HG03457 (cell line): ENCODE measurements around the gene CROCC.

ENCODE experiments used
- ATAC-seq: cut with Tn5 transposase; IDR thresholded peaks from one replicate; pipeline ENCODE4 v1.9.1; 2021; ENCODE audit warnings: moderate number of reproducible peaks; ENCODE audit not compliant: unreplicated experiment

CROCC gene

DNA sequence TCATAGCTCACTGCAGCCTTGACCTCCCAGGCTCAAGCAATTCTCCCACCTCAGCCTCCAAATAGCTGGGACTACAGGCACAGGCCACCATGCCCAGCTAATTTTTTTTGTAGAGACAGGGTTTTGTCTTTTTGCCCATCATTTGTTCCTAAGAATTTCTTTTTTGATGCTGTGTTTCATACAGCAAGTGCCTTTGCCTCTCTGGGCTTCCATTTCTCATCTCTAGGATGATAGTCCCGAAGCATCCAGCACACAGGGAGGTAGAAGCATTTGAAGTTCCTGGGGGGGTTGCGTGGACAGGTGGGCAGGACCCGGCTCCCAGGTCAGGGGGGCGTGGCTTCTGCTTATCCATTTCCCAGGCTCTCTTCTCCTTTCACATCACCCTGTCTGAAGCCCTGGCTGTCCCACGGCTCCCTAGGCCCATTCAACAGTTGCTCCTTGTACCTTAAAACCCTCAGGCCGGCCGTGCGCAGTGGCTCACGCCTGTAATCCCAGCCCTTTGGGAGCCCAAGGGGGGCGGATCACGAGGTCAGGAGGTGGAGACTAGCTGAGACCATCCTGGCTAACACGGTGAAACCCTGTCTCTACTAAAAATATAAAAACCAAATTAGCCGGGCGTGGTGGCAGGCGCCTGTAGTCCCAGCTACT, 86.6 kb downstream of the CROCC start:
- no peak for ATAC-seq

- no peak for ATAC-seq
These were observed 88.0 kb downstream of the CROCC start for GRCh38 chr1:17009706-17010105.

DNA sequence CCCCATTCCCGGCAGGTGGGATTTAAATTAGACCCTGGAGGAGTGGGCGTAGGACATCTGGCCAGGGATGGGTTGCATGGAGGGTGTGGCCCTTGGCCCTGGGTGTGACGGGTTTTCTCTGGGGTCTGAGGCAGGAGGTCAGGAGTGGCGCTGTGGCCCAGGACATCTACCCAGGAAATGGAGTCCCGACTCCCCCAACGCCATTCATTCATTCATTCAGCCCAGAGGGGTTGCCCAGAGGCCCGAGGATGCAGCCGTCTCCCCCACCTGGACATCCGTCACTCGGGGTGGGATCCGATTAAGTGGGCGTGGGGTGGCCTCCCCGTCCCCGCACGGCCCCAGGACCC, 89.3 kb downstream of the CROCC start:
- no peak for ATAC-seq

DNA sequence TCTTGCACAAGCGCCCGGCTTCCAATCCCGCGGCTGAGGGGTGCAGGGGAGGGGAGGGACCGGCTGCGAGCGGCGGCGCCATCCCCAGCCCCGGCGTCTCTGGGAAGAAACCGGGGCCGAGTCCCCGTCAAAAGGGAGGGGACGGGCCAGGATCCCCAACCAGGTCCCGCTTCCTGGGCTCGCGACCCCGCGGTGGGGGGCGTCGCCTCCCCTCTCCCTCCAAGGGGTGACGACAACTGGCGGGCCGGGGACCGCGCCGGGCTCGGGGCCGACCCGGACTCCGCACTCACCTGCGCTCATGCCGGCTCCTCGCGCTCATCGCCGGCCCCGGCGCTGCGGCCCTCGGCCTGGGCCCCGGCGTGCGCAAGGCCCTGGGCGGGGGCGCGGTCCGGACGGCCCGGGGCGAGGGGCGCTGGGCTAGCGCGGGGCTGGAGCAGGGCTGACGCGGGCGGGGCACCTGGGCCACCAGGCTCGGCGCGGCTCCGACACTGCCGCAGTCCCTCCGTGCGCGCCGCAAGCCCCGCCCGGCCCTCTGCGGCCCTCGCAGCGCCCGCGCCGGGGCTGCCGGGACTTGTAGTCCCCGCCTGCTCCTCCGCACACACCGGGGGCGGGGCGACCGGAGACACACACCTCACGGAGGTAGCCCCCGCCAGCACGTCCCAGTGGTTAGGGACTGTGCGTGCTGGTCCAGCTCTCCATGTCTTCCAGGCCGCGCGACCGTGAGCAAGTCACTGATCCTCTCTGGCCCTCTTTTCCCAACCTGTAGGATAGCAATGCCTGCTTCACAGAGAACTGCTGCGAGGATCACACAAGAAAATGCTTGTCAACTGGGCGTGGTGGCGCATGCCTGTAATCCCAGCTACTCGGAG, 89.9 kb downstream of the CROCC start, which contains the start of gene ATP13A2:
ATP13A2 (minus strand) TSS at position 490 of the 869 bp plus-strand sequence; CDS start at position 300, 190 bp downstream.
- ATAC-seq, result peak; percentile 73

DNA sequence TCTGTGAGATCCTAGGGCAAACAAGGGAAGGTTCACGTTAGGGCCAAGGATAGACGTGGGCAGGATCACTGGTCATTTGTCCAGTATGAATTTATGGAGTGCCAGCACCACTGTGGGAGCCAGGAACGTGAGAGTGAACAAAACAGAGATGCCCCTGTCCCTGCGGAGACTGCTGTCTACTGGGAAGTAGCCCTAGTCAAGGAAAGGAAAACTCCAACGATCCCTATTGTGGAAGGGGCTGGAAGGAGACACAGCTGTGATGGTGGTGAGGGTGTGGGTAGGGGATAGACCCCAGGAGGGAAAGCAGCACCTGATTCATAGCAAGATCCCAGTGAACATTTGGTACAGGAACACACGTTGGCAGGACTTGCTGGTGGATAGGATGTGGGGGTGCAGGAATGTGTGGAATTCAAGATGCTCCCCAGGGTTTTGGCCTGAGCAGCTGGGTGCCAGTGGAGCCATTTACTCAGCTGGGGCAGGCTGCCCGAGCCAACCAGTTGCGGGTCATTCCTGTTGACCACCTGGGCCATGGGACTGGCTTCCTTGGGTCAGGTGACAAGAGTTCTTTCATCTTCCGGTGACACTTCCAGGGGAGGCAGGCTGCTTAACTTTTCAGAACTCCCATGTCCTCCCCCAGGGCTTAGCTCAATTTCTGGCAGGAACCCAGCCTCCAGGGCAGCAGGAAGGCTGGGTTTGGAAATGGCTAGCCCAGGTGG, 91.2 kb downstream of the CROCC start:
- ATAC-seq, result no peak

- ATAC-seq, result no peak
These were observed 92.0 kb downstream of the CROCC start for GRCh38 chr1:17013491-17014320.

DNA sequence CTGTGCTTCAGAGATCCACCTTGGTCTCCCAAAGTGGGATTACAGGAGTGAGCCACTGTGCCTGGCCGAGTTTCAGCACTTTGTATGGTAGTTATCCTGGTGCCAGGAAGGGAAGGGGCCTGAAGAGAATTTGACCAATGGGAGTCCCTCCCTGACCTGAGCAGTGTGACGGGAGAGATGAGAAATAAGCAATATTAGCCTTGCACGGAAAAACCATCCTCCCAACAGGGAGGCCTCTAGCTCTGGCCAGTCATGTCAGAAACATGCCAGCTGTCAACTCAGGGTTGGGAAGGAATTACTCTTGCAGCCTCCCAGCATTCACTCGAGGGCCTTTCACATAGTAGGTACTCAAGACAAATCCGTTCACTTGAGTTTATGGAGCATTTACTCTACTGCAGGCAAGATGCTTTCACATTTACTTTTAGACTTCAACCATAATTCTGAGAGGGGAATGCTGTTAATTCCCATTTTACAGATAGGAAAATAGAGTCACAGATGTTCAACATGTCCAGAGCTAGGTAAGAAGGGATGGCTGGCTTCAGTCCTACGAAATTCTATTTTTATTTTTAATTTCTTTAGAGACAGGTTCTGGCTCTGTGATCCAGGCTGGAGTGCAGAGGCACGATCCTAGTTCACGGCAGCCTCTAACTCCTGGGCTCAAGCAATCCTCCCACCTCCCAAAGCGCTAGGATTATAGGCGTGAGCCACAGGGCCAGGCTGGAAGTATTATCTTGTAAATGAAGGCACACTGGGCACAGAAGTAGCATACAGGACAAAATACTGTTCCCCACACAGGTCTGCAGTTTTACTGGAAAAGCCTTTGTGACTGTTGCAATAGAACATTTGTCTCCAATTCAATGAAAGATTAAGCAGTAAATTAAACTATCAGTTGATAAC, 93.2 kb downstream of the CROCC start:
- no peak for ATAC-seq

GRCh38 chr1:17016317-17016661, 94.6 kb downstream of the CROCC start:
- no peak for ATAC-seq

GRCh38 chr1:17017435-17017834, 95.7 kb downstream of the CROCC start:
- ATAC-seq, result no peak

GRCh38 chr1:17018849-17019248, 97.1 kb downstream of the CROCC start:
- ATAC-seq, result no peak

GRCh38 chr1:17020502-17020901, 98.8 kb downstream of the CROCC start:
- no peak for ATAC-seq

- no peak for ATAC-seq
These were observed 100.2 kb downstream of the CROCC start for GRCh38 chr1:17021896-17022295.
